Endothelial cell of umbilical vein (primary cell): ENCODE data around the gene GRIA4. TPM values are rescaled to one million over a fixed set of nuclear protein-coding genes. Genes with fewer than 3 reads are reported as not detected.

Experiments
- BruUV-seq: library from RNA; stranded (reverse); fragments of 400-500 nt; replicated peaks from 2 replicates; lab custom pipeline; 2021; lab: Mats Ljungman, UMichigan
- CTCF ChIA-PET: fragments of 300-600, 350-600 bp; sonication (Branson Sonifier 250); formaldehyde crosslinking; loops from one replicate; lab custom pipeline; 2021; ENCODE audit warnings: antibody characterized with exemption, inconsistent platforms; lab: Charles Lee
- POLR2A ChIA-PET: fragments of 300-600, 350-600 bp; sonication (Branson Sonifier 250); formaldehyde crosslinking; loops from one replicate; lab custom pipeline; 2021; ENCODE audit warnings: antibody characterized with exemption, inconsistent platforms; lab: Charles Lee
- DNase-seq: peaks from one replicate; pipeline ENCODE4 v3.0.0-alpha.2; 2011; ENCODE audit warnings: low read depth, low spot score
- FAIRE-seq: peaks from 2 replicates; lab custom pipeline; 2011; peaks lifted over from hg19 to GRCh38; lab: Jason Lieb, UNC
- H2AFZ ChIP-seq: 2 replicates; pipeline ENCODE4 v1.6.0; 2012; ENCODE audit warnings: low read depth, low read length, control low read depth, inconsistent platforms
- H3K27ac ChIP-seq: 2 replicates; pipeline ENCODE4 v1.5.1; 2011; ENCODE audit warnings: low read depth, mild to moderate bottlenecking, control low read depth, low read length, moderate library complexity; ENCODE audit not compliant: insufficient read depth
- H3K27me3 ChIP-seq, 2 experiments: 2 replicates each; pipeline versions ENCODE4 v1.6.0 to v1.6.1; 2011; ENCODE audit warnings: low read length in 2 of 2, mixed read lengths in 1 of 2; ENCODE audit not compliant: control insufficient read depth in 2 of 2, insufficient read depth in 2 of 2
- H3K36me3 ChIP-seq, 2 experiments: 2 replicates in 1 of 2; 3 replicates in 1 of 2; pipeline ENCODE4 v1.5.1; 2011; ENCODE audit warnings: low read length in 2 of 2, mild to moderate bottlenecking in 1 of 2, moderate library complexity in 1 of 2; ENCODE audit not compliant: control insufficient read depth in 2 of 2, insufficient read depth in 2 of 2; ENCODE audit errors: extremely low read depth in 1 of 2
- H3K4me1 ChIP-seq: 3 replicates; pipeline ENCODE4 v1.5.1; 2011; ENCODE audit warnings: mild to moderate bottlenecking, low read length; ENCODE audit not compliant: control insufficient read depth, insufficient read depth; ENCODE audit errors: extremely low read depth
- H3K4me2 ChIP-seq: 2 replicates; pipeline ENCODE4 v1.6.1; 2011; ENCODE audit warnings: low read length, control low read depth, mixed read lengths; ENCODE audit not compliant: insufficient read depth
- H3K4me3 ChIP-seq, 3 experiments: fragments of 200-600 bp in 1 of 3; sonication (generic), shearing (Covaris generic) in 1 of 3; replicated peaks in 1 of 3; 2 replicates each; pipeline ENCODE4 v1.5.1; 2011 to 2016; ENCODE audit warnings: control low read depth in 3 of 3, low read length in 3 of 3, mild to moderate bottlenecking in 2 of 3, inconsistent platforms in 1 of 3, low read depth in 1 of 3, moderate library complexity in 1 of 3; ENCODE audit not compliant: insufficient read depth in 1 of 3
- H3K79me2 ChIP-seq: 2 replicates; pipeline ENCODE4 v1.6.0; 2012; ENCODE audit warnings: low read length, inconsistent platforms; ENCODE audit not compliant: control insufficient read depth, insufficient read depth
- H3K9ac ChIP-seq: replicated peaks from 2 replicates; pipeline ENCODE3; 2011; ENCODE audit warnings: low read length, control low read depth; ENCODE audit not compliant: insufficient read depth; ENCODE audit errors: extremely low read depth
- H3K9me1 ChIP-seq: replicated peaks from 3 replicates; pipeline ENCODE4 v1.6.0; 2011; ENCODE audit warnings: mild to moderate bottlenecking, low read length; ENCODE audit not compliant: control insufficient read depth, insufficient read depth; ENCODE audit errors: extremely low read depth
- H3K9me3 ChIP-seq: replicated peaks from 2 replicates; pipeline ENCODE4 v1.5.1; 2012; ENCODE audit warnings: low read length, inconsistent platforms; ENCODE audit not compliant: control insufficient read depth, insufficient read depth
- H4K20me1 ChIP-seq: replicated peaks from 2 replicates; pipeline ENCODE3; 2011; ENCODE audit warnings: mild to moderate bottlenecking, low read length; ENCODE audit not compliant: control insufficient read depth, insufficient read depth; ENCODE audit errors: extremely low read depth
- CTCF ChIP-seq, 2 donors: IDR thresholded peaks; 1 replicate in 1 of 2; 2 replicates in 1 of 2; pipeline ENCODE4 v1.5.1; 2011; ENCODE audit warnings: low read length in 2 of 2, mild to moderate bottlenecking in 2 of 2, moderate library complexity in 2 of 2, control low read depth in 1 of 2, inconsistent platforms in 1 of 2, low read depth in 1 of 2; ENCODE audit not compliant: insufficient read depth in 1 of 2; ENCODE audit errors: extremely low read depth in 1 of 2
- EZH2 ChIP-seq: IDR thresholded peaks from 2 replicates; pipeline ENCODE4 v1.6.1; 2012; ENCODE audit warnings: borderline replicate concordance, low read depth, mild to moderate bottlenecking, moderate library complexity, low read length, inconsistent platforms; ENCODE audit not compliant: severe bottlenecking
- FOS ChIP-seq: IDR thresholded peaks from 2 replicates; pipeline ENCODE4 v1.6.1; 2011; ENCODE audit warnings: mild to moderate bottlenecking, low read length, moderate library complexity, borderline replicate concordance; ENCODE audit not compliant: insufficient read depth
- GATA2 ChIP-seq: IDR thresholded peaks from 2 replicates; pipeline ENCODE4 v1.7.0; 2011; ENCODE audit warnings: low read depth, mild to moderate bottlenecking, moderate library complexity, mixed read lengths, low read length; ENCODE audit not compliant: insufficient read length, insufficient read depth
- JUN ChIP-seq: IDR thresholded peaks from 2 replicates; pipeline ENCODE4 v1.6.1; 2011; ENCODE audit warnings: borderline replicate concordance, low read depth; ENCODE audit not compliant: insufficient read length, insufficient read depth
- MYC ChIP-seq: IDR thresholded peaks from one replicate; pipeline ENCODE4 v1.6.1; 2011; ENCODE audit warnings: mild to moderate bottlenecking, low read depth, low read length
- POLR2A ChIP-seq: IDR thresholded peaks from 2 replicates; pipeline ENCODE4 v1.6.1; 2012; ENCODE audit warnings: low read depth, mild to moderate bottlenecking, control low read depth, low read length
- POLR2AphosphoS5 ChIP-seq: IDR thresholded peaks from 2 replicates; pipeline ENCODE4 v1.6.1; 2012; ENCODE audit warnings: low read depth, mild to moderate bottlenecking, control low read depth, low read length, moderate library complexity; ENCODE audit not compliant: insufficient read depth
- dilution Hi-C: fragments of 300-500 bp; cut with MboI; formaldehyde crosslinking; loops from one replicate; pipeline ENCODE4 v1.15.0; 2019; ENCODE audit warnings: low sequenced_read_pairs; ENCODE audit not compliant: extremely low pct_ligation_motif_present
- intact Hi-C: fragments of 100-400 bp; cut with micrococcal nuclease; formaldehyde crosslinking; loops from one replicate; pipeline ENCODE4 v1.10.0; 2022
- polyA plus RNA-seq, 4 experiments: library from polyadenylated mRNA; depleted of rRNA in 3 of 4; stranded (reverse) in 3 of 4; unstranded in 1 of 4; fragments of >200 nt; gene quantifications; 2 replicates each; pipeline versions ENCODE4 v1.2.1 to v1.2.3, GENCODE V29; 2011 to 2012; ENCODE audit warnings: missing spikeins in 1 of 4
- total RNA-seq: library from RNA; stranded (reverse); gene quantifications from 2 replicates; pipeline ENCODE4 v1.2.3, GENCODE V29; 2021
- TF ChIP-seq, protein P1 (sequence below): IDR thresholded peaks from 2 replicates; pipeline ENCODE4 v1.6.1; 2011; ENCODE audit not compliant: insufficient read depth, insufficient read length

GRIA4 gene
- total and polyA plus RNA-seq, 2 donors (not counting 3 experiments of a cell fraction or from before 2014, with no cell fraction given): not detected

- peaks cover 3% of the 10 kb centered on the region for H3K4me1 ChIP-seq
- TF ChIP-seq, protein P1, sequence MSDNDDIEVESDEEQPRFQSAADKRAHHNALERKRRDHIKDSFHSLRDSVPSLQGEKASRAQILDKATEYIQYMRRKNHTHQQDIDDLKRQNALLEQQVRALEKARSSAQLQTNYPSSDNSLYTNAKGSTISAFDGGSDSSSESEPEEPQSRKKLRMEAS: no peak
- TF ChIP-seq FOS (no peak), CTCF (IDR thresholded peaks at IDR 0.05; ENCODE audit: extremely low read depth in 1 of 2, insufficient read depth in 1 of 2, low read depth in 1 of 2, low read length in 2 of 2) (no peak), POLR2AphosphoS5 (no peak), MYC (no peak), GATA2 (no peak), JUN (no peak), POLR2A (no peak), EZH2 (no peak)
- DNase-seq (no peak), FAIRE-seq (no peak)
- no peak overlapping the region for H3K4me2 ChIP-seq
- H3K9ac ChIP-seq: no peak overlapping the region
- ChIA-PET CTCF (interaction anchor here (1.1 kb wide), 1 partner anchor 33 kb away, joined by 3 read pairs; no protein-coding TSS in a partner anchor), POLR2A (no interaction called here)
- H3K9me1 ChIP-seq: no peaks in the 10 kb centered on the region
- no peak overlapping the region for H3K4me3 ChIP-seq
- H3K27ac ChIP-seq: no peak overlapping the region
- H3K79me2 ChIP-seq: no peaks in the 10 kb centered on the region
- no peaks in the 10 kb centered on the region for H3K36me3 ChIP-seq
- no TSS peak for BruUV-seq
- H4K20me1 ChIP-seq: no peaks in the 10 kb centered on the region
- no peak overlapping the region for H2AFZ ChIP-seq
- H3K27me3 ChIP-seq: no peaks in the 10 kb centered on the region
- intact Hi-C loops (no loop called here), dilution Hi-C loops (no loop called here)
- H3K9me3 ChIP-seq: no peaks in the 10 kb centered on the region
Observed at GRCh38 chr11:105718641-105719040, 108.8 kb downstream of the GRIA4 start.
